Putamen (tissue), 1 donor: ENCODE results near the gene UST.
"Not testable (repeated sequence)": the region's sequence is repeated elsewhere in the genome, so short reads cannot be mapped to it uniquely, and the experiment has no call there.

ENCODE experiments used
- DNase-seq: peaks from one replicate; pipeline ENCODE4 v3.0.0-alpha.2; 2016; ENCODE audit warnings: low spot score

Gene UST

DNA sequence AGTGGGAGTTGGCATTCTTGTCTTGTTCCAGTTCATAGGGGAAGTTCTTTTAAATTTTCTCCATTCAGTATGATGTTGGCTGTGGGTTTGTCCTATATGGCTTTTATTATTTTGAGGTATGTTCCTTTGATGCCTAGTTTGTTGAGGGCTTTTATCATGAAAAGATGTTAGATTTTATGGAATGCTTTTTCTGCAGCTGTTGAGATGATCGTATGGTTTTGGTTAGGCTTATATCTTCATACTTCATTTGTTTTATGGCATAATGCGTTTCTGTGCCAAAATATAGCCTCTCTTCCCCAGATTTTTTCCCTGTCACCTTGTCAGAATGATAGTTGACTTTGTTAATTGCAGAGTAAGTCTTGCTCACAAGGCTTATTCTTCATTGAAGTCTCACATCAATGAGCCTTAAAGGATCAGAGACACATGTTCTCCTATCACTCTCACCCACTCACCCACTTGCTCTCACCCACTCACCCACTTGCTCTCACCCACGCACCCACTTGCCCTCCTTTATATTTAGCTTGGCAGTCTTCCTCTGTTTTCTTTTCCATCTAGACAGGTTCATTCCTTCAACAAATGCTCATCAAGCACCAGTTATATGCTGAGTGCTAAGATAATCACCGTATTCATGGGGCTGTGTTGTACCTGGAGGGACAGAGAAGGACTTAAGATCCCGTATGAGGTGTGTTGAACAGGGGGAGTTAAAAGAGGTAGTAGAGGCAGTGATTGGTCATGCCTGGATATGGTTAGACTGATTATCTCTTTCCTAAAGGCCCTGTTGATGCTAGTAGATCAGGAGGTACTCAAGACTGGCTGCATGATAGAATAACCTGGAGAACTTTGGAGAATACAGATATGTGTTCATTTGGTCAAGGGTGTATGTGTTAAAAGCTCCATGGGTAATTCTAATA is 19.3 kb downstream of the UST start:
- DNase-seq, result peak; percentile 51

- DNase-seq, result no peak
Observed at GRCh38 chr6:148768646-148769270, 21.9 kb downstream of the UST start.

GRCh38 chr6:148769304-148769968 is 22.6 kb downstream of the UST start:
- DNase-seq, result no peak

- DNase-seq, result no peak
Observed at GRCh38 chr6:148770408-148771211, 23.8 kb downstream of the UST start.

DNA sequence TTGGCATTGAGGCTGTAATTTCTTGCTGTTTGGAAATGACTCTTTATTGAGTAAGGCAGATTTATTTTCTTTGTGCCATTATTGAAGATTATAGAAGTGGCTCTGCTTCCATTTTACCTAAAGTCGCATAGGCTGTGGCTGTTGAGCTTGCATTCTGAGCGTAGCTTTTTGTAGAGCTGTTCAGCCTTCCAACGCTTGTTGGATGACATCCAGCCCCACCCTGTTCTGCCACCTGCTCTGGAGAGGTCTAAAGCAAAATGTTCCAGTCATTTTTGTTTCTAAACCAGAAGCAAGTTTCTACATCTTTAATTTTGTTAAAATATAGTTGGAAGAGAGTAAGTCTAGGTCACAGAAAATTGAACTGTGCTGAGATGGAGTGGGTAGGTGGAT is 24.4 kb downstream of the UST start:
- DNase-seq, result peak; percentile 67

- DNase-seq, result no peak
Observed at GRCh38 chr6:148771896-148772554, 25.2 kb downstream of the UST start.

DNA sequence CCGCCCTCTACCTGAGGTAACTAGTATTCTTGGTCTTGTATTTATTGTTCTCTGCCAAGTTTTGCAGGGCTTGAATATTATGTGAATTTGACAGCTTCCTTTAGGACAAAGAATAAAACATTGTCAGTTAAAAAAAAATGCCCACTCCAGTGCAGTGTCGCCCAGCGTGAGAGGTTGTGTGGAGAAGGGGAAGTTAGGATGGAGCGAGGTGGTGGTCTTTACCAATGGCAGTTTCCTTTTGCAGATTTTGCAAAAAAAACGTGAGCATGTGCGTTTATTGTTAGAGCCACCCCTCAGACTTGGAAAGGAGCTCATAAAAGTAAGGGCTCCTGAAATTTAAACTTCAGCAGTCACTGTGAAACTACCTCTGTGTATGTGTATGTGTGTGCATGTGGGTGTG is 28.3 kb downstream of the UST start:
- DNase-seq, result no peak

GRCh38 chr6:148776321-148777308 is 29.8 kb downstream of the UST start:
- no peak for DNase-seq

DNA sequence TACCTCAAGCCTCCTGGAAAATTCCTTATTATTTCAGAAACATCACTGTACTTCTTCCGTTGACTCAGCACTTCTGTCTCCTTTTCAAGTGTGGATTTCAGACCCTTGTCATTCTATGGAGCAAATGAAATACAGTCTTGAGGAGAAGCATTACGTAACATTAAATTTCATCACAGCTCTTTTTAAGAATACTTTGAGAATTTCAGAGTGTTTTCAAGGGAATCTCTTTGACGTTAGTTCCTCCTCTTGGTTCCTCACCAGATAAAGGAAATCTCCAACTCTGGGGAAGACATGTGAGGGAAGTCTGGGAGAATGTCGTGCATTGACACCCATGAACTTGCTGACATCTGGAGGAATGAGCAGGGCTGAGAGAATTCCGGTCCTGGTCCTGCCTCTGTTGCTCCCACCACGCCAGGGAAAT is 32.3 kb downstream of the UST start:
- DNase-seq, result peak; percentile 8

DNA sequence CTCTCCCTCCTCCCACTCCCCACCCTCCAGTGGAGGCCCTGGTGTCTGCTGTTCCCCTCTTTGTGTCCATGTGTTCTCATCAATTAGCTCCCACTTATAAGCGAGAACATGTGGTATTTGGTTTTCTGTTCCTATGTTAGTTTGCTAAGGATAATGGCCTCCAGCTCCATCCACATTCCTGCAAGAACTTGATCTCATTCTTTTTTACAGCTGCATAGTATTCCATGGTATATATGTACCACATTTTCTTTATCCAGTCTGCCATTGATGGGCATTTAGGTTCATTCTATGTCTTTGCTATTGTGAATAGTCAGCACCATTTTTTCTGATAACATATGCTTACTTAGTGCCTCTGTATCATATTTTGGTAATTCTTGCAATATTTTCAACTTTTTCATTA is 33.6 kb downstream of the UST start:
- not testable (repeated sequence) for DNase-seq

GRCh38 chr6:148780918-148781436 is 34.1 kb downstream of the UST start:
- no peak for DNase-seq

DNA sequence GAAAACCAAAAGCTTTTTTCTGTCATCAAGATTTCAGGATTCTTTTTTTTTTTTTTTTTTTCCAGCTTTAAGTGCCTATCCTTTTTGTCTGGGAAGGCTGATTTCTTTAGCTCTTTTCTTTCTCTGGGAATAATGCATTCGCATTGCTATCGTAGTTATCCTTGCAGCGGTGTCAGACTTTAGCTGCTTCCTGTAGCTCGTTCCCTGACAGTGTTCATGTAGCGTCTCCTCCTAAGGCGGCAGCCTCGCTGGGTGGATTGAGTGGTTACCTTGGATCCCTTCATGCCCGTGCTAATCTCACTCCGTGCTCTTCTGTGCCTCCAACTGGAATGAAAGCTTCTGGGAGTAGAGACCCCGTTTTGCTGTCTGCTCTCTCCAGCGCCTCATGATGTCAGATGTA is 43.1 kb downstream of the UST start:
- DNase-seq, result peak; percentile 7

DNA sequence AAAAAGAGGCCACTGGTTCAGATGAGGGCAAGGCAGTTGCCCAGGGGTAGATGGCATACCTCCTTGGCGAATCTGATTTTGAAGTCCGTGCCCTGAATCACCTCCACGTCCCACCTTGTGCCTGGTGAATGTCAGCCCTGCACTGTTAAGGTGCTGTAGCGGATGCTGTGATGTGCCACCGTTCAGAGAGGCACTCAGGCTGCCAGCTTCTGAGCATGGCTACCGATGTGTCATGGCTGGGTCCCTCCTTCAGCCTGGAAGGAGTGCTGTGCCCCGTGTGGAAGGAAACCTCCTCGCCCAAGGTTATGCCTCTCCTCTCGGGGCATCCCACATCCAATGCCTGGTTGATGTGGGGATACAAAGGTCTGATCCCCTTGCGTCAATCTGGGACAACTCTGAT is 43.6 kb downstream of the UST start:
- DNase-seq, result no peak

- no peak for DNase-seq
Observed at GRCh38 chr6:148790817-148791216, 44.0 kb downstream of the UST start.

DNA sequence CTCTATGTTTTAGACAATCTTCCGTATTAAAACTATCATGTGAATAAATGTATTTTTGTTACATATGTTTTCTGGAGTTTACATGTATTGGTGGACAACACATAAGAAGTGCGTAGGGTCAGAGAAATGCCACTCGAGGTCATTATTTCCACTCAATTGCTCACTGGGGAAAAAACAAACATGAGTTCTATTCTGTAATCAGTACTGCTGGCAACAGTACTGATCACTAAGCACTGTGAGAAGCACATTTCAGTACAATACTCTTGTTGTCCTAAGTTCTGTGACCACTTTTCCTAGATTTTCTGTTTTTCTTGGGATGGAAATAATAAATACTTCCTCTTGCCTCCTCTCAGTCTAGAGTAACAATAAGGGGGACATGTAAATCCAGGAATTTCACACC is 44.5 kb downstream of the UST start:
- no peak for DNase-seq

DNA sequence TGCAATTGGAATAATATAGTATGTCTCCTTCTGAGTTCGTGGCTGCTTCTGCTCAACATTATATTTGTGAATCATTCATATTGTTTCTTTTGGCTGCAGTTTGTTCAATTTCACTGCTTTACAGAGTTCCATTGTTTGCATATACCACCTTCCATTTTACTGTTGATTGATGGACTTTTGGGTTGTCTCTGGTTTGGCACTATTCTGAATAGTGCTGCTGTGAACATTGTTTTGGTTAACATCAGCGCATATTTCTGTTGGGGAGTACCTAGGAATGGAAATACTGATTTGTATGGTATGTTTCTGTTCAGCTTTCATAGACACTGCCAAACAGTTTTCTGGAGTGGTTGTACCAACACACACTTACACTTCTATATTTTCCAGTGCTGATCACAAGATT is 46.9 kb downstream of the UST start:
- DNase-seq, result no peak

GRCh38 chr6:148794797-148795196 is 48.0 kb downstream of the UST start:
- DNase-seq, result no peak

DNA sequence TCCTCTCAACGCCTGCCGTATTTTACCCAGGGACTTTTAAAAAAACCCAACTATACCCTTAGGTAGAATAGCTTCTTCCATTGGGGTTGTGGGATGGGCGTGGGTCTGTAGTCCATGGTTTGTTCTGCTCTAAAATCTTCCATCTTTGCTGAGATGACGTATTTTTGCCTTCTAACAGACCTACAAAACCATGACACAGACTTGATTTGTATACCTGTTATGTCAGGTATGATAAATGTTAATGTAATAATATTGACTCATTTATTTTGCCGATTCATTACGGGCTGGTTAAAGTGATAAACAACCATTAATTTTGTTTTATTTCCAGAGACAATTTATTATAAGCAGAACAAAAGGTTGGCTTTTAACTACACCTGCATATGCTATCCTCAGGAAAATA is 48.7 kb downstream of the UST start:
- no peak for DNase-seq

GRCh38 chr6:148799647-148800046 is 52.8 kb downstream of the UST start:
- DNase-seq, result no peak

GRCh38 chr6:148800536-148800935 is 53.7 kb downstream of the UST start:
- DNase-seq, result no peak
